Coronary artery (tissue), 2 donors: ENCODE measurements around the gene SRRM4.

Experiments
- DNase-seq: peaks from one replicate; pipeline ENCODE4 v3.0.0-alpha.2; 2017; ENCODE audit warnings: low spot score
- H3K27ac ChIP-seq, 2 donors: fragments of 200-600 bp; sonication (generic); one replicate each; pipeline ENCODE4 v1.5.1; 2016 to 2019
- H3K4me3 ChIP-seq: fragments of 200-600 bp; sonication (generic); 2 replicates; pipeline ENCODE4 v1.5.1; 2016; ENCODE audit warnings: mild to moderate bottlenecking, moderate library complexity
- TF ChIP-seq, protein P1 (sequence below): fragments of 200-600 bp; sonication (generic); IDR thresholded peaks from one replicate; pipeline ENCODE4 v1.5.1; 2019; ENCODE audit warnings: antibody characterized with exemption

SRRM4 gene

GRCh38 chr12:119130523-119130922 lies 149.2 kb downstream of the SRRM4 start:
- TF ChIP-seq, protein P1, sequence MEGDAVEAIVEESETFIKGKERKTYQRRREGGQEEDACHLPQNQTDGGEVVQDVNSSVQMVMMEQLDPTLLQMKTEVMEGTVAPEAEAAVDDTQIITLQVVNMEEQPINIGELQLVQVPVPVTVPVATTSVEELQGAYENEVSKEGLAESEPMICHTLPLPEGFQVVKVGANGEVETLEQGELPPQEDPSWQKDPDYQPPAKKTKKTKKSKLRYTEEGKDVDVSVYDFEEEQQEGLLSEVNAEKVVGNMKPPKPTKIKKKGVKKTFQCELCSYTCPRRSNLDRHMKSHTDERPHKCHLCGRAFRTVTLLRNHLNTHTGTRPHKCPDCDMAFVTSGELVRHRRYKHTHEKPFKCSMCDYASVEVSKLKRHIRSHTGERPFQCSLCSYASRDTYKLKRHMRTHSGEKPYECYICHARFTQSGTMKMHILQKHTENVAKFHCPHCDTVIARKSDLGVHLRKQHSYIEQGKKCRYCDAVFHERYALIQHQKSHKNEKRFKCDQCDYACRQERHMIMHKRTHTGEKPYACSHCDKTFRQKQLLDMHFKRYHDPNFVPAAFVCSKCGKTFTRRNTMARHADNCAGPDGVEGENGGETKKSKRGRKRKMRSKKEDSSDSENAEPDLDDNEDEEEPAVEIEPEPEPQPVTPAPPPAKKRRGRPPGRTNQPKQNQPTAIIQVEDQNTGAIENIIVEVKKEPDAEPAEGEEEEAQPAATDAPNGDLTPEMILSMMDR = no peak
- DNase-seq = no peak
- no peak overlapping the region for H3K27ac ChIP-seq
- H3K4me3 ChIP-seq = no peak overlapping the region

DNA sequence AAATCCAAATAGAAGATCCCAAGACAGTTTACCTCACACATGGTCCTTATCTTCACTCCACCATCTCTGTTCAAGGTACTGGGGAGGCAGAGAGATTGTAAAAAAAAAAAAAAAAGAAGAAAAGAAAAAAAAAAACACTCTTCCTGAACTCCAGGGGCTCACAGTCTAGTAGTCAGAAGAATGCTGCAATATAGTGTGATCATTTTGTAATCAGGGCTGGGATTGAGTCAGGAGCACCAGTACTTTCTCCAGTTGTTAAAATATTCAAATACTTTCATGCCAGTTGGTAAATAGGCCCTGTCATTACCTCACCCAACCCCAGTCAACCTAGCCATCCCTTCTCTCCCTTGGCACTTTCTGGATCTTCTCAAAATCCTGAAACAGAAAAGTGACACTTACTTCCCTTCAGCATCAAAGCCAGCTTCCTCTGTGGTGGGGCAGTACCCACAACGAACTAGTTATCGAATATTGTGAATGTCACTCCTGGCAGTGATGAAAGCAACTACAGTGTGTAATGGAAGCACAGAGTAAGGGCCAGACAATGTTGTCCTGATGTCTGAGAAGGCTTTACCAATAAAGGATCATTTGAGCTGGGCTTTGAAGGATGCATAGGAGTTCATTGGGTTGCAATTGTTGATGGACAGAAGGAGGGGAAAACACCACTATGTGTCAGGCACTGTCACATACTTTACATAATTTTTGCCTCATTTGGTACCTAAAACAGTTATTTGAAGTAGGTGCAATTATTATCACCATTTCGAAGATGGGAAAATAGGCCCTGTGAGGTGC lies 153.1 kb downstream of the SRRM4 start:
- Histone ChIP-seq H3K4me3 (no peak overlapping the region), H3K27ac (no peak overlapping the region)
- TF ChIP-seq, protein P1 = no peak
- no peak for DNase-seq

DNA sequence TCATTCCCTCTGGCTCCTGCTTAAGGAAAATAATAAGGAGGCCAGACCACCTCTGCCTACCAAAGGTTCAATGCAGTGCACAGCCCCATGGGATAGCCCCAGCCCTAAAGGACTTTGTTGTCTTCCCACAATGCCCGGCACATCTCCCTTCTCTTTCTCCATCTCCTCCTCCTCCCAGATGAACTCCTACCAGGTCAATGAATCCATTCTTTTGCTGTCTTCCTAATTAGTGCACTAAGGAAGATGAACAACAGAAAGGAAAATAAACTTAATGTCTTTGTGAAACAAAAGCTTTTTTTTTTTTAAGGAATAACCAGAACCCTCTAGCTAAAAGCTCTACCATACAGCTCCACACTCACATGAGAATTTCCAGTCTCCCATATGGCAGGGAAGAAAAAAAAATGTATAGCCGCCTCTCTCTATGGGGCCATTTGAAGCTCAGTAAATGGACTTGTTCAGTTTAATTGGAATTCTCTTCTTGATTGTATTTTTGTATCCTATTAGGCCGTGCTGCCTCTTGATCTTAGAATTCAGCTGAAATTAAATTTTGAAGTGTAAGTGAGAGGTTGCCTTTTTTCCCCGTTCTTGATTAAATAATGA lies 155.6 kb downstream of the SRRM4 start:
- DNase-seq = no peak
- H3K27ac ChIP-seq = no peak overlapping the region
- TF ChIP-seq, protein P1 = no peak
- H3K4me3 ChIP-seq = no peak overlapping the region

- DNase-seq = no peak
- no peak overlapping the region for H3K27ac ChIP-seq
- TF ChIP-seq, protein P1 = no peak
- H3K4me3 ChIP-seq = no peak overlapping the region
Observed at GRCh38 chr12:119139448-119139847, 158.1 kb downstream of the SRRM4 start.

GRCh38 chr12:119145367-119145766 lies 164.0 kb downstream of the SRRM4 start:
- H3K27ac ChIP-seq = no peak overlapping the region
- H3K4me3 ChIP-seq = no peak overlapping the region
- DNase-seq = no peak
- TF ChIP-seq, protein P1 = no peak

- H3K4me3 ChIP-seq = no peak overlapping the region
- no peak overlapping the region for H3K27ac ChIP-seq
- DNase-seq = no peak
- TF ChIP-seq, protein P1 = no peak
Observed at GRCh38 chr12:119147847-119148448, 166.6 kb downstream of the SRRM4 start.
